DND-41 (cell line): ENCODE data around the gene FGFR2.

ENCODE experiments used
- ATAC-seq: fragments of 200-7000 bp; cut with Tn5 transposase; 3 replicates; pipeline ENCODE4 v1.9.1; 2021; ENCODE audit warnings: low read depth; ENCODE audit not compliant: insufficient read depth
- DNase-seq: peaks from one replicate; pipeline ENCODE4 v3.0.0-alpha.2; 2020
- H2AFZ ChIP-seq: 2 replicates; pipeline ENCODE4 v1.6.0; 2012; ENCODE audit warnings: low read depth, low read length
- H3K27ac ChIP-seq: 2 replicates; pipeline ENCODE4 v1.5.1; 2012; ENCODE audit warnings: low read length, inconsistent platforms
- H3K27me3 ChIP-seq: fragments of 200-600 bp; sonication (generic); 2 replicates; pipeline ENCODE4 v1.6.0; 2012; ENCODE audit warnings: low read length, mild to moderate bottlenecking, inconsistent platforms; ENCODE audit not compliant: insufficient read depth, poor library complexity
- H3K36me3 ChIP-seq: 2 replicates; pipeline ENCODE4 v1.5.1; 2012; ENCODE audit warnings: low read length, inconsistent platforms; ENCODE audit not compliant: insufficient read depth
- H3K4me1 ChIP-seq: 2 replicates; pipeline ENCODE4 v1.5.1; 2012; ENCODE audit warnings: mild to moderate bottlenecking, low read length; ENCODE audit not compliant: insufficient read depth
- H3K4me2 ChIP-seq: 2 replicates; pipeline ENCODE4 v1.6.0; 2012; ENCODE audit warnings: mild to moderate bottlenecking, moderate library complexity, low read length, inconsistent platforms; ENCODE audit not compliant: insufficient read depth
- H3K4me3 ChIP-seq, 2 experiments: fragments of 200-600 bp in 1 of 2; shearing (Covaris generic) in 1 of 2; 2 replicates each; pipeline ENCODE4 v1.5.1; 2012 to 2016; ENCODE audit warnings: inconsistent platforms in 2 of 2, low read length in 2 of 2, mild to moderate bottlenecking in 2 of 2, low read depth in 1 of 2, moderate library complexity in 1 of 2
- H3K79me2 ChIP-seq: 2 replicates; pipeline ENCODE4 v1.6.0; 2012; ENCODE audit warnings: low read length, inconsistent platforms; ENCODE audit not compliant: insufficient read depth
- H3K9ac ChIP-seq: 2 replicates; pipeline ENCODE4 v1.6.0; 2012; ENCODE audit warnings: low read depth, mild to moderate bottlenecking, inconsistent platforms, low read length, moderate library complexity
- H3K9me3 ChIP-seq: 2 replicates; pipeline ENCODE4 v1.5.1; 2012; ENCODE audit warnings: low read length, moderate library complexity, mild to moderate bottlenecking, inconsistent platforms; ENCODE audit not compliant: insufficient read depth, severe bottlenecking
- H4K20me1 ChIP-seq: 2 replicates; pipeline ENCODE4 v1.6.0; 2012; ENCODE audit warnings: low read length; ENCODE audit not compliant: insufficient read depth
- EZH2 ChIP-seq: IDR thresholded peaks from 3 replicates; pipeline ENCODE4 v1.6.1; 2012; ENCODE audit warnings: borderline replicate concordance, low read depth, mild to moderate bottlenecking, moderate library complexity, low read length, inconsistent platforms; ENCODE audit not compliant: severe bottlenecking
- TF ChIP-seq, protein P1 (sequence below): IDR thresholded peaks from 2 replicates; pipeline ENCODE4 v1.5.1; 2012; ENCODE audit warnings: borderline replicate concordance, low read length, moderate library complexity, mild to moderate bottlenecking; ENCODE audit not compliant: poor library complexity, severe bottlenecking; ENCODE audit errors: extremely low read depth

The FGFR2 gene

DNA sequence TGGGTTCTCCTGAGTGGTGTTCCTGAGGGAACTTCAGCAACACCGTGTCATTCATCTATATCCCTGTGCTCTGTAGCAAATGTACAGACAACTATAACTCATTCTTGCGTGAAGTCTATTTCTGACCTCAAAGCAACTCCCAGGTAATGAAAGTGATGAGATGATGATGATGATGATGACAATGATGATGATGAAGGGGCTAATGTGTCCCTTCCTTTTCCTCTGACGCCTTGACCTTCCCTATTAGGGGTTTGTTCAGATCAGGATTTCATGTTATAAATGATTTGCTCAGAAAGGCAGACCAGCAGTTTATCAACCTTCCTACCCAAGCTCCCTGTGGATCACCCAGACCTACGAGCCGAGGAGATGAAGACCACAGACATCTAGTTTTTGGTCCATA is 136.9 kb downstream of the FGFR2 start:
- no peaks in the 10 kb centered on the region for H3K36me3 ChIP-seq
- H3K4me3 ChIP-seq, result no peak overlapping the region
- no peaks in the 10 kb centered on the region for H3K9me3 ChIP-seq
- no peaks in the 10 kb centered on the region for H4K20me1 ChIP-seq
- no peaks in the 10 kb centered on the region for H3K79me2 ChIP-seq
- H2AFZ ChIP-seq, result no peak overlapping the region
- no peak overlapping the region for H3K4me2 ChIP-seq
- H3K4me1 ChIP-seq, result no peaks in the 10 kb centered on the region
- no peaks in the 10 kb centered on the region for H3K27me3 ChIP-seq
- DNase-seq, result no peak
- TF ChIP-seq, protein P1, sequence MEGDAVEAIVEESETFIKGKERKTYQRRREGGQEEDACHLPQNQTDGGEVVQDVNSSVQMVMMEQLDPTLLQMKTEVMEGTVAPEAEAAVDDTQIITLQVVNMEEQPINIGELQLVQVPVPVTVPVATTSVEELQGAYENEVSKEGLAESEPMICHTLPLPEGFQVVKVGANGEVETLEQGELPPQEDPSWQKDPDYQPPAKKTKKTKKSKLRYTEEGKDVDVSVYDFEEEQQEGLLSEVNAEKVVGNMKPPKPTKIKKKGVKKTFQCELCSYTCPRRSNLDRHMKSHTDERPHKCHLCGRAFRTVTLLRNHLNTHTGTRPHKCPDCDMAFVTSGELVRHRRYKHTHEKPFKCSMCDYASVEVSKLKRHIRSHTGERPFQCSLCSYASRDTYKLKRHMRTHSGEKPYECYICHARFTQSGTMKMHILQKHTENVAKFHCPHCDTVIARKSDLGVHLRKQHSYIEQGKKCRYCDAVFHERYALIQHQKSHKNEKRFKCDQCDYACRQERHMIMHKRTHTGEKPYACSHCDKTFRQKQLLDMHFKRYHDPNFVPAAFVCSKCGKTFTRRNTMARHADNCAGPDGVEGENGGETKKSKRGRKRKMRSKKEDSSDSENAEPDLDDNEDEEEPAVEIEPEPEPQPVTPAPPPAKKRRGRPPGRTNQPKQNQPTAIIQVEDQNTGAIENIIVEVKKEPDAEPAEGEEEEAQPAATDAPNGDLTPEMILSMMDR, result no peak
- TF ChIP-seq EZH2, result no peak
- no peak for ATAC-seq
- H3K9ac ChIP-seq, result no peak overlapping the region
- H3K27ac ChIP-seq, result no peak overlapping the region

GRCh38 chr10:121460733-121461132 is 137.5 kb downstream of the FGFR2 start:
- no peaks in the 10 kb centered on the region for H3K4me1 ChIP-seq
- no peaks in the 10 kb centered on the region for H3K36me3 ChIP-seq
- H3K79me2 ChIP-seq, result no peaks in the 10 kb centered on the region
- DNase-seq (no peak), ATAC-seq (no peak)
- no peaks in the 10 kb centered on the region for H3K9me3 ChIP-seq
- H3K27ac ChIP-seq, result no peak overlapping the region
- H3K4me3 ChIP-seq, result no peak overlapping the region
- no peaks in the 10 kb centered on the region for H3K27me3 ChIP-seq
- TF ChIP-seq EZH2, result no peak
- no peak overlapping the region for H3K9ac ChIP-seq
- H3K4me2 ChIP-seq, result no peak overlapping the region
- H4K20me1 ChIP-seq, result no peaks in the 10 kb centered on the region
- no peak overlapping the region for H2AFZ ChIP-seq

GRCh38 chr10:121459622-121460453 is 138.4 kb downstream of the FGFR2 start:
- Histone ChIP-seq H3K36me3 (no peaks in the 10 kb centered on the region), H3K27me3 (no peaks in the 10 kb centered on the region), H3K9ac (no peak overlapping the region), H4K20me1 (no peaks in the 10 kb centered on the region), H3K27ac (no peak overlapping the region), H2AFZ (no peak overlapping the region), H3K4me1 (no peaks in the 10 kb centered on the region), H3K79me2 (no peaks in the 10 kb centered on the region), H3K4me2 (no peak overlapping the region), H3K9me3 (no peaks in the 10 kb centered on the region), H3K4me3 (no peak overlapping the region)
- DNase-seq (no peak), ATAC-seq (no peak)
- no peak for TF ChIP-seq EZH2
- TF ChIP-seq, protein P1, result no peak

GRCh38 chr10:121459279-121459621 is 139.0 kb downstream of the FGFR2 start:
- no peak for TF ChIP-seq EZH2
- TF ChIP-seq, protein P1, result no peak
- ATAC-seq (no peak), DNase-seq (no peak)
- H2AFZ ChIP-seq, result no peak overlapping the region
- no peak overlapping the region for H3K4me3 ChIP-seq
- H3K9ac ChIP-seq, result no peak overlapping the region
- H3K36me3 ChIP-seq, result no peaks in the 10 kb centered on the region
- no peaks in the 10 kb centered on the region for H3K4me1 ChIP-seq
- no peak overlapping the region for H3K4me2 ChIP-seq
- no peaks in the 10 kb centered on the region for H3K9me3 ChIP-seq
- H4K20me1 ChIP-seq, result no peaks in the 10 kb centered on the region
- H3K27ac ChIP-seq, result no peak overlapping the region
- no peaks in the 10 kb centered on the region for H3K27me3 ChIP-seq
- H3K79me2 ChIP-seq, result no peaks in the 10 kb centered on the region
